GM21515 (cell line): ENCODE measurements around the gene FXYD7.
"Not testable (repeated sequence)": the region's sequence is repeated elsewhere in the genome, so short reads cannot be mapped to it uniquely, and the experiment has no call there.

Experiments used
- ATAC-seq: cut with Tn5 transposase; IDR thresholded peaks from one replicate; pipeline ENCODE4 v1.9.1; 2021; ENCODE audit not compliant: unreplicated experiment

FXYD7 gene

DNA sequence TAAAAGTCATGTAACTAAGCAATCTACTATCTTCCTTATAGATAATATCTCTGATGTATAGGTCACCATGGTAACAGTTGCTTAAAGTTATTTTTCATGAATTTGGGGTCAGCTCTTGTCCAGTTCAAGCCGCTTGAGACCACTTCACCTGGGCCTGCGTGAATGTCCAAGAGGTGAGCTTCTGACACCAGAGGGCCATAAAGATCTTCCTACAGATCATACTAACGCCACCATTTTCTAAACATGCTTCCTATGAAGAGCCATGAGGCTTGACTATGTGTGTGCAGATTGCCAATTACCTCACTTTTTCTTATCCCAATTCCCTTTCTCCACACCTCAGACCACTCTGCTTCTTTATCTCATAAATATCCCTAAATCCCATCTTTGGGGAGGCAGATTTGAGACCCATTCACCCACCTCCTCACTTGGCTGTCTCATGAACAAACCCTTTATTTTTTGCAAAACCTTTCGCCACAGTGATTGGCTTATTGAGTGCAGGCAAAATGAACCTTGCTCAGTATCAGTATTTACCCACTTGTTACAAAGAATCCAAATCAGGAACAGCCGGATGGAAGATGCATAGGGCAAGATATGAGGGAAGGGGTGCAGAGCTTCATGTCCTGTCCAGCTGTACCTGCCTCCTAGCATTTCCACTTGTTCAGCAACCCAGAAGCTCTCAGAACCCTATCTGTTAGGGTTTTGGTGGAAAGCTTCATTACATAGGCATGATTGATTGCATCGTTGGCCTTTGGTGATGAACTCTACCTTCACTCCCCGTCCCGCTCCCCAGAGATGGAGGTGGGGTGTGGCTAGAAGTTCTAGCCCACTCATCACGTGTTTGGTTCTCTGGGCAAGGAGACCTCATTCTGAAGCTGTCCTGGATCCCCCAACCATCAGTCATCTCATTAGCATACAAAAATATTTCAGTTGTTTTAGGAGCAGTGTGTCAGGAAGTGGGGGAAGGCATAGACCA, 51.2 kb downstream of the FXYD7 start:
- no peak for ATAC-seq

- ATAC-seq = no peak
Measured at GRCh38 chr19:35195830-35196229, 52.8 kb downstream of the FXYD7 start.

DNA sequence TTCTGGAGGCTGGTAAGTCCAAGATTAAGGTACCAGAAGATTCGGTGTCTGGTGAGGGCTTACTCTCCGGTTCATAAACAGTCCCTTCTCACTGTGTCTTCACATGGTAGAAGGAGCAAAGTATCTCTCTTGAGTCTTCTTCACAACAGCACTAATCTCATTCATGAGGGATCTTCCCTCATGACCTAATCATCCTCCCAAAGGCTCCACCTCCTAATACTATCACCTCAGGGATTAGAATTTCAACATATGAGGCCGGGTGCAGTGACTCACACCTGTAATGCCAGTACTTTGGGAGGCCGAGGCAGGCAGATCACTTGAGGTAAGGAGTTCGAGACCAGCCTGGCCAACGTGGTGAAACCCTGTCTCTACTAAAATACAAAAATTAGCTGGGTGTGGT, 53.8 kb downstream of the FXYD7 start:
- ATAC-seq = not testable (repeated sequence)

GRCh38 chr19:35199481-35199880, 56.4 kb downstream of the FXYD7 start:
- ATAC-seq = no peak

GRCh38 chr19:35202722-35203688, 60.0 kb downstream of the FXYD7 start:
- ATAC-seq = no peak
